LHCN-M2 (cell line): ENCODE results near the gene NUP210L. TPM values are rescaled to one million over a fixed set of nuclear protein-coding genes. Genes with fewer than 3 reads are reported as not detected.
"Not testable (repeated sequence)": the region's sequence is repeated elsewhere in the genome, so short reads cannot be mapped to it uniquely, and the experiment has no call there.

ENCODE experiments used
- DNase-seq: peaks from one replicate; pipeline ENCODE4 v3.0.0-alpha.2; 2012; ENCODE audit warnings: low read depth
- total RNA-seq: library from RNA; depleted of rRNA; stranded (reverse); fragments of >200 nt; gene quantifications from 2 replicates; pipeline ENCODE4 v1.2.3, GENCODE V29; 2014

NUP210L gene
- total RNA-seq, 1 experiment from 2014 or later, result not detected

DNA sequence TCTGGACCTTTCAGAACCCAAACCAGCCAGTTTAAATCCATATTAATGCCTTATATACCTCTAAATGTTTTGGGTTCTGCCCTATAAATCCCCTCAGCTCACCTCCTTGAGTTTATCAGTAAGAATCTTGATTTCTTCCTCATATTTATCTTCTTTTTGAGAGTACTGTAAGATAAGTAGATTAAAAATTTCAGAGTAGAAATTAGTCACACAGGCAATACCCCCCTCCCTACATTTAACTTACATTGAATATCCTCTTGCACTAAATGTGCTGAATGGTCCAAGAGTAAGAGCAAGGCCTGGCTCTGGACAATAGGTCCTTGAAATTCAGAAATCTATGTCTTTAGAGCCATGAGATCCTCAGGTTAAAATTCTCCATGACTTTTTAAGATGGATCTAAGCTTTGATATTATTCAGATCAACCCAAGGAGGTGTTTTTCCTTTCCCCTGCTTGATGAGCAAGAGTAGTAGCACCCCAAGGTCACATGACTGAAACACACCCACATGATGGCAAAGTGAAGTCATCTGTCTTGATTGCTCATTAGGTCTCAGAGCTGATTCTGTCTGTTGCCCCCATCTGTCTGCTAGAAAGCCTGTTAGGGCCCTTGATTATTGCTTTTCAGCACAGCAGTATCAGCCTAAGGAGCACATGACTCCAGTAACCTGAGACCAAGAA lies 15.8 kb upstream of the NUP210L start:
- DNase-seq, result no peak

DNA sequence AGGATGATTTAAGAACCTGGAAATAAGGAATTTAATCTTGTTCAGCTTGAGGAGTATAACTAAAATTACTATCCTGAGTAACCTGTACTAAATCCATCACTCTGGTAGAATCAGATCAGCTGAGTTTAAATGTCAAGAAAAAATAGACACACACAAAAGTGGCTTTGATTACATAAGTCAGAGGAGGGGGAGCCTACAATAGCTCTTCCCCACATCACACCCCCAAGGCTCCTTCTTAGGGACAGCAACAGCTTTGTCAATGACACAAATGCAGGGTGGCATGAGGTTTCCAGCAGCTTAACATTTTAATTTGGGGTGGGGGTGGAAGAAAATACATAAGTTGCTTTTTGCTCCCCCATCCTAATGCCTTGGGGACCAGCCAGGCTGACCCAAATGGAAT lies 12.6 kb upstream of the NUP210L start:
- DNase-seq, result no peak

DNA sequence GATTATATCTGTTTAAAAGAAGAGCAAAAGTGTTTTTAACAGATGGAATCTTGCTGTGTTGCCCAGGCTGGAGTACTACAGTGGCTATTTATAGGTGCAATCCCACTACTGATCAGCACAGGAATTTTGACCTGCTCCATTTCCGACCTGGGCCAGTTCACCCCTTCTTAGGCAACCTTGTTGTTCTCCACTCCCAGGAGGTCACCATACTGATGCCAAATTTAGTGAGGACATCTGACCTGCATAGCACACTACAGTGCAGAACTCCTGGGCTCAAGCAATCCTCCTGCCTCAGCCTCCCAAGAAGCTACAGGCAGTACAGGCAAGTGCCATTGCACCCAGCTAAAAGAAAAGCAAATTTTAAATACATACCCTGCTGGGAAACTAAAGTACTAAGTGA lies 11.3 kb upstream of the NUP210L start:
- DNase-seq, result no peak

DNA sequence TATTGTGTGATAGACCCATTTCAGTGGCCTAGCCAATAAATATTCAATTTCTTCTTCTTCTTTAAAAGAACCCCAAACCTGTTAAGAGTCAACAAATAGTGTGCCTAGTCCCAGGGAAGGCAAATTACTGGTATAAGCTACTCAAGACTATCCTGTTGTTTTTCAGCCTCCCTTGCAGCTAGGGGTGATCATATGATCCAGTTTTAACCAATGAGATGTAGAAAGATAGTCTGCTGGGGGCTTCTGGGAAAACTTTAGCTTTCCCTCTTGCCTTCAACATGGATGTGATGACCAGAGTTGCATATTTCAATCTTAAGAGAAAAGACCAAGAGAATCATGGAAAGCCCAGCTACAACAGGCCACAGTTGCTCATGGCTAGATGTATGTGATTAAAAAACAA lies 4.7 kb upstream of the NUP210L start:
- DNase-seq, result no peak

DNA sequence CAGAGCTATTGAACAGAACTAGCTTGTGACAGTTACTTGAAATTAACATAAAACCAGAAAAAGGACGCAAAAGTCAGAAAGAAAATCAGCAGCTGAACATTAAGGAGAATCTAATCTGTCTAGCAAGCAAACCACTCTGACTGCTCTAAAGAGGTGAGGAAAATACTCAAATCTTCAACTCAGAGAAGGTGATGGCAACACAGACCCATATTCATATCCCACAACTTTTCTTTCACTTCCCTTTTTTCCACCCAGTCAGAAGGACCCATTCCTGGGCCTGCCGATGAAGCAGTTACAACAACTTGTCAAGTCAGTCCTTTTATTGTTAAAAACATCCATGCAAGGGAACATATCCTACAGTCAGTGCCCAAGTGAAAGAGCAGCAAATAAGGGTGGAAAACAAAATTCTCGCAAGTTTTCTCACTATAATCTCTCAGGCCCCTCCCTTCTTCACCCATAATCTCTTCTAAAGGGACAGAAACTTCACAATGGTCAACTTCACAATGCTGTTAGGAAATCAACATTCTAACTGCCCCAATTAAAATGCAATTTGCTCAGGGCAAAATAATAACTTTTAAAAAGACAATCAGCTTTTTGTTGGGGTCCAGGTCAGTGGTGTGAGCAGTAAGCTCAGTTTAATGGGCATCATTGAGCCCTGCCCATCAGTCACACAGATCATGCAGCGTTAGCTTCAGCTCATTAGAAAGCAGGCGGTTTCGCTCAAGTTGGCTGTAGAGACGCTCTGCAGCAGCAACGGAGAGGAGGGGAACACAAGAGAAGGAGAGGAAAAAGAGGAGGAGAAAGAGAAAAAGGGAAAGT lies 3.6 kb upstream of the NUP210L start:
- no peak for DNase-seq

DNA sequence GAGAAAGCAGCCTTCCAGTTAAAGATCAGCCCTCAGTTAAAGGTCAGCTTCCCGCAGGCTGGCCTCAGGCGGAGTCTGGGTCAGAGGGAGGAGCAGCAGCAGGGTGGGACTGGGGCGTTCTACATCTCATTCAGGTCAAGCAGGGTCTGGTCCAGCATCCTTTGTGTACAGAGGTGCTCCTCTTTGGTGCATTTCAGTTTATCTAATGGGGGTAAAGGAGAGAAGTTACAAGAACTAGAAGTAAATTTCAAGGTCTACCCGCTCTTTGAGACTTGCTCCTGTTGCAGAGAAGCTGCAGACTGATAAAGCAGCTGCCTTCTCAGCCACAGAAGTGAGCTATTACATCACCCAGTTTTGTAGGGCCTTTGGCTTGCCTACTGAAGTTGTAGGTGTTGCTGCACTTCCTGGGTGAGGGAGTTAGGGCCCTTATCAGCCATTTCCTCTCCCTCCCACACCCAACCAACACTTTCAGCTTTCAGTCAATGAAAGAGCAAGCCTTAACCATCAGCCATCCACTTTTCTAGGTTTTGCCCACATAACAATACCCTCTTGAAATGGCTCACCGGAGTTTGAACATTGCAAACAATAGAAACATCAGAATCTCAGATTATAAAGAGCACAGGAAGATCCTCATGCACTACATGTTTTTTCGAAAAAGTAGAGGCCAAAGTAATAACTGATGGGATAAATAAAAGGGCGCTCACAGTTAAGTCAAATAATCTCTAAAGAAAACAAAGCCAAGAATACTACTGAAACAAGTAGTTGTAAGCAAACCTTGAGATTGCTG lies 2.8 kb upstream of the NUP210L start:
- DNase-seq, result no peak

DNA sequence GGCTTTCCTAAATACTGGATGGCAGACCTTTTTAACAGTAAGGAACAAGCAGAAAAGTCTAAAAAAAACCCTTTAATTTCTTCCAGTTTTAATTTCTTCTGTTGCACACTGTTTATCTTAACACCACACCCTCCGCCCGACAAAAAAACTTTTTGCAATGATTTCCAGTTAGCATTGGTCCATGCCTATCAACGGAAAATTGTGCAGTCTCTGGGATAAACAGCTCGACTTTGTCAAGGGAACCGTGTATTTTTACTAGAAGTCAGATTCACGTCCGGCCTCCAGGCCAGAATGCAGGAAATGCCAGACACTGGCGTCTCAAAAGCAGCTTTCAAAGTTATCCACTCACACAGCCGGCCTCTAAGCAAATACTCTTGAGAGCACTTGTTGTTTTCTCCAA lies 378 bp upstream of the NUP210L start:
- DNase-seq, result no peak

DNA sequence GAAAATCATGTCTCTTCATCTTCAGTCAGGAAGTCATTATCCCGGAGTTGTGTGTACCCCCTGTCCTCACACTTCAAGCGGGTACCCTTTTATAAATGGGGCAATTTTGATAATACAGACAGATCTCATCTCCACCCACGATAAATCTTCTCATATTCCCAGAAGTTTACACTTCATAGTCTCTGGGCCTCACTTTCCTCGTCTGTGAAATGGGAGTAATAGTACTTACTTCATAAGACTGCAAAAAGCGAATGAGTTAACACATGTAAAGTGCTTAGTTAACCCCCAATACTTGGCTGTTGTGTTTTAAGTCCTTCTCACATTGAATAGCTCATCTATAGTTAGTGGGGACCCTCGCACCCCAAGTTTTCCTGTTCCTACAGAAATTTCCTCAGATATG lies 820 bp downstream of the NUP210L start:
- no peak for DNase-seq

DNA sequence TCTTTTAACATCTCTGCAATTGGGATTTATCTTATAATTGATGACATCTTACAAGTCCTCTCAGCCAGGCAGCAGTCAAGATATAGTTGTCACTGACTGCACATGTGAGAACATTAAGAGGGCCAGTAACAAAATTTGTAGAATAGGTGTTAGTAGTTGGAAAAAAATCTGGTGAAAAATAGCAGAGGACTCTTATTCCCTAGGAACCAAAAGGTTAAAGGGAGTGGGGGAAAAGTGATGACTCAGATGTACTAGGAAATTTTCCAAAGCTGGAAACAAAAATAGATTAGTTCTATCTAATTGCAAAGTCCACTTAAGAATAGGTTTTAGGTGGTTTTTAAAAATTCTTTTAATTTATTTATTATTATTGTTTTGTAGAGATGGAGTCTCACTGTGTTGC lies 3.6 kb downstream of the NUP210L start:
- peak; percentile 57 for DNase-seq

DNA sequence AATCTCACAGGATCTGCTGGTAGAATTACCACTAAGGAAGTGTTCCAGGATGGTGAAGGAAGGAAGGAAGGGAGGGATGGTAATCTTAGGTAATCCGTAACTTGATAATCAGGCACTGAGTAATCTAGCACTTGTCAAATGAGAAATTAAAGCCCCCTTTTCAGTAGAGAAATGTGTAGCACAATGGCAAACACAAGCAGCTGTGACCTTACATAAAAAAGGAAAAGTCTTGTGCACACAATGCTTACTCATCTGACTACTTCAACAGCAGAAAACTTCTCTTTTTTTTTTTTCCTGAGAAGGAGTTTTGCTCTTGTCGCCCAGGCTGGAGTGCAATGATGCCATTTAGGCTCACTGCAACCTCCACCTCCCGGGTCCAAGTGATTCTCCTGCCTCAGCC lies 6.1 kb downstream of the NUP210L start:
- DNase-seq, result peak; percentile 67

DNA sequence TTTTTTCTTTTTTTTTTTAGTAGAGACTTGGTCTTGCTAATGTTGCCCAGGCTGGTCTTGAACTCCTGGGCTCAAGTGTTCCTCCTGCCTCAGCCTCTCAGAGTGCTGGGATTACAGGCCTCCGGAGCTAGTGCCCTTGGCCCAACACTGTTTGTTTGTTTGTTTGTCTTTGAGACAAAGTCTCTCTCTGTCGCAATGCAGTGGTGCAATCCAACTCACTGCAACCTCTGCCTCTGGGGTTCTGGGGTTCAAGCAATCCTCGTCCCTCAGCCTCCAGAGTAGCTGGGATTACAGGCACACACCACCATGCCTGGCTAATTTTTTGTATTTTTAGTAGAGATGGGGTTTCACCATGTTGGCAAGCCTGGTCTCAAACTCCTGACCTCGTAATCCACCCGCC lies 7.4 kb downstream of the NUP210L start:
- not testable (repeated sequence) for DNase-seq

DNA sequence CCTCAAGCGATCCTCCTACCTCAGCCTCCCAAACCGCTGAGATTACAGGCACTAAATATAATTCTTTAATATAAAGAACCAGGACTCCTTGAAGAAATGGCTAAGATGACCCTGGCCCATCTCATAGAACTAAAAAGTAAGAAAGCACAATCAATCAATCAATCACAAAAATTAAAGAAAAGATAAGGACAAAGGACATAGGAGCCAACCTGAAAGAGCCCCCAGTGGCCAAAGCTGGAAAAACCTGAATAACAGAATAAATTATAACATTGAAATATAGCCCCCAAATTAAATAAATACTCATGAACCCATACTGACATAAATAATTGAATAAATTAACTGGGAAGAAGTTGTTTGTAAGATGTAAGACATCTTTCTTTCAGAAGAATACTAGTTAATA lies 8.9 kb downstream of the NUP210L start:
- DNase-seq, result no peak

DNA sequence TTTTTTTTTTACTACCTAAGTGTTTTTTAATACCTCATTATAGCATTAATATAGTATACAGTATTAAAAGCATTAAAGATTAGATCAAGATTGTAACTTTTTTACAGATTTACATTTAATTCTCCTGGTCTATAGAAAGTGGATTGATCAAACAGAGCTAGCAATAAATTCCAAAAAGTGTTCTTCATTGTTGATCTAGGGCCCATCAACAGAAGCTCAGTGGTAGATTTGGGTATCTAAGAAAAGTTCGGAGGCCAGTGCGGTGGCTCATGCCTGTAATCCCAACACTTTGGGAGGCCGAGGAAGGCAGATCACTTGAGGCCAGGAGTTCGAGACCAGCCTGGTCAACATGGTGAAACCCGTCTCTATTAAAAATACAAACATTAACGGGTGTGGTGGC lies 12.5 kb downstream of the NUP210L start:
- DNase-seq, result no peak

DNA sequence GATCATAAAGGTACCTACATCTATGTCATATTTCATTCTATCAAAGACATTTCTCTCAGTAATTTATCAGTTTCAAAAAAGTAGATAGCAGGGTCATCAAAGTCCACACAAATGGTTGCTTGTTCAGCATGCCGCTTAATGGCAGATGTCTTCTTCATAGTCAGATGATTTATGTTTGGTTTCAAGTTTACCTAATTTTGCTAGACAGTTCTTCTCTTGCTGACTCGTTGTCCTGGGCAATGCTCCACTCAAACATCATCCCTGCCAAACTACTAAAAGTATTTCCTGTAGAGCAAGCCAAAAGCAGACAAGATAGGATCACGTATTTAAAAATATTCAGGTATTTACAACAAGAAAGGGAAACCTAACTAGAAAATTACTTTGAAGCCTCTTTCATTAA lies 13.6 kb downstream of the NUP210L start:
- no peak for DNase-seq

DNA sequence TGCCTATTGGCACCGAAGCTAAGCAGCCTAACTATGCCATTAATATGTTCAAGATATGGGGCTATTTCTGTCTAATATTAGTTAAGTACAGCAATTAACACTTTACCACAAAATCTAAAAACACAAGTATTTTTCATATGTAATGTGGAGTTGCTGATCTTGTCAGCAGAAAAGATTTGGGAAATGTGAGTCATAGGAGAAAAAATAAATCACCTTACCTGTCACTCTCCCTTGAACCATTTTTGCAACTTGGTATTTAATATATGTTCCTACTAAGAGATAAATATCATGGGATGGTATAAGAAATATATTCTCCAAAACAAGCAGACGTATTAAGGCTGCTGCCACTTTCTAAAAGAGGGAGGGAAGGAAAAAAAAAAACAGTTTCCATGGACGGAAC lies 17.0 kb downstream of the NUP210L start:
- no peak for DNase-seq

DNA sequence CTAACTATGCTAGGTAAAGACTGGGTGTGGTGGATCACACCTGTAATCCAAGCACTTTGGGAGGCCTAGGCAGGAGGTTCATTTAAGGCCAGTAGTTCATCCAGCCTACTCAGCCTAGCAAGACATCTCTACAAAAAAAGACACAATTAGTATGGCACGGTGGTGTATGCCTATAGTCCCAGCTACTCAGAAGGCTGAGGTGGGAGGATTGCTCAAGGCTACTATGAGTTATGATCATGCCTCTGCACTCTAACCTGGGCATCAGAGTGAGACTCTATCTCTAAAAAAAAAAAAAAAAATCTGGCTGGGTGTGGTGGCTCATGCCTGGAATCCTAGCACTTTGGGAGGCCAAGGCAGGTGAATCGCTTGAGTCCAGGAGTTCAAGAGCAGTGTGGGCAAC lies 21.6 kb downstream of the NUP210L start:
- DNase-seq, result no peak

DNA sequence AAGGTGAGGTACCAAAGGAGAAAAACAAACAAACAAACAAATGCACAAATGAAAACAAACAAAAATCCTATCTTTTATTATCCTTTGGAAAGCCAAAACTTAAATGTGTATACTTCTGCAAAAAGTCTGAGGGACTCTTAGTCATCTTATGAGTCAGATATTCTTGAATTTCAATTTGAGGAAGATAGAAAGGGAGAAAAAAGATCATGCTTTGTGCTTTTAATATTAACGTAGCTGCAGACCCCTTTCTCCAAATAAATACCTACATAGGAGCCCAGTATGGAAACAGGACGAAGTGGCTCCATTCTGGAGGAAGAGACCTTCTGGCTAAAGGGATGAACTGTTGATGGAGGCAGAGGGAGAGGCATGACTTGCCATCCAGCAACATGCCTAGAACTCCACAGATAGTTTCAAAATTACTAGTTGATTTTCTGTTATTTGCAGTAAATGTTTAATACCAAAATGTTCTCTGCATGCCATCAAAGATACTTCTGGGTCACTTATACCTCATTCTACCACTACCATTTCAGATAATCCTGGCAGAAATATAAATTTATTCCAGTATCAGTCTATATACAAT lies 25.4 kb downstream of the NUP210L start:
- DNase-seq, result peak; percentile 19

DNA sequence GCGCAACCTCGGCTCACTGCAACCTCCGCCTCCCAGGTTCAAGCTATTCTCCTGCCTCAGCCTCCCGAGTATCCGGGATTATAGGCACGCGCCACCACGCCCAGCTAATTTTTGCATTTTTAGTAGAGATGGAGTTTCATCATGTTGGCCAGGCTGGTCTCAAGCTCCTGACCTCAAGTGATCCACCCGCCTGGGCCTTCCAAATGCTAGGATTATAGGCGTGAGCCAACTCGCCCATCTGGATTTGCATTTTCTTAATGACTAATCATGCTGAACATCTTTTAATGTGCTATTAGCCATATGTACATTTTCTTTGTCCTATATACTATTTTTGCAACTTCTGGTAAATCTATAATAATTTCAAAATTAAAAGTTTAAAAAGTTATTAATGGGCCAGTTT lies 31.7 kb downstream of the NUP210L start:
- DNase-seq, result not testable (repeated sequence)

DNA sequence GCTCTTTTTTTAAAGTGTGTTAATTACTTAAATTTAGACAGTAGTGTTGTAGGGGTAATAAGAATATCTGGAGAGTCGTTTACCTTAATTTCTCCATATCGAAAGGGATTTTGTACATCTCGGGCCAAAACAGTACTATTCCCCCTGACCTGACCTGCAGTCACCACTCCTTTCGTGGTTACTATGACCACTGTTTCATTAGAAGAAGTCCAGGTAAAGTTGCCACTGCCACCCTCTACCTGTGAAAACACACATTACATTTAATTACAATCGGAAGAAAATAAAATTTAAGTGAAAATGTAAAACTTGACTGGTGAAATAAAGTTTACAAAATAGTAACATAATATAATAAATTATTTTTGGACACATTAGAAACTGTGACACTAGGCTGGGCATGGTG lies 37.2 kb downstream of the NUP210L start:
- DNase-seq, result no peak

DNA sequence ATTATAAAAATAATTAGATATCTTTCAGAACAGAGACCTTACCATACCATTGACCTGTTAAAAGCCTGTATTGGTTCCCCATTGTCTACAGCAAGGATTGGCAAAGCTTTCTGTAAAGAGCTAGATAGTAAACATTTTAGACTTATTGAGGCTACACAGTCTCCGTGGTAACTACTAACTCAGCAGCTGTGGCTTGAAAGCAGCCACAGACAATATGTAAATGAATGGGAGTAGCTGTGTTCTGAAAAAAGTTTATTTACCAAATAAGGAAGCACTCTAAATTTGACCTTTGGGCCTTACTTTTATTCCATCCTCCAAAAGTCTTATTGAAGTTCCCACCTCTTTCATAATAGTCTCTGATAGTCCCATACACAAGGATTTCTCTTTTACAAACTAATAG lies 39.7 kb downstream of the NUP210L start:
- DNase-seq, result peak; percentile 30

DNA sequence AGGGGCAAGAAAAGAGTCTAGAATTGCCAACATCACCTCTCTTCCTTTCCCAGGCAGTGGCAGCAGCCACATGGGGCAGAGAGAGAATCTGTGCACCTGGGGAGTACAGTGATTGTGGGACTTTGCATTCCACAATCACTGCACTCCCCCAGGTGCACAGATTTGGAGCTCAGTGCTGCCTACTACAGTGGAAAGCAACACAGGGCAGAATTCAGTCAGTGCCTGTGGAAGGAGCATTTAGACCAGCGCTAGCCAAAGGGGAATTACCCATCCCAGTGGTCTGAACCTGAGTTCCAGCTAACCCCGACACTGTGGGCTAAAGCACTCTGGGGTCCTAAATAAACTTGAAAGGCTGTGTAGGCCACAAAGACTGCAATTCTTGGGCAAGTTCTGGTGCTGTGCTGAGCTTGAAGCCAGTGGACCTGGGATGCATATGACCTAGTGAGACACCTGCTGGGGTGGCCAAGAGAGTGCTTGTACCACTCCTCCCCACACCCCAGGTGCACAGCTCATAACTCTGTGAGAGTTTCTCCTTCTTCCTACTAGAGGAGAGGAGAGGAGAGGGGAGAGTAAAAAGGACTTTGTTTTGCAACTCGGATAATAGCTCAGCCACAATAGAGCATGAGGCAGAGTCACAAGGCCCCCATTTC lies 50.3 kb downstream of the NUP210L start:
- no peak for DNase-seq

DNA sequence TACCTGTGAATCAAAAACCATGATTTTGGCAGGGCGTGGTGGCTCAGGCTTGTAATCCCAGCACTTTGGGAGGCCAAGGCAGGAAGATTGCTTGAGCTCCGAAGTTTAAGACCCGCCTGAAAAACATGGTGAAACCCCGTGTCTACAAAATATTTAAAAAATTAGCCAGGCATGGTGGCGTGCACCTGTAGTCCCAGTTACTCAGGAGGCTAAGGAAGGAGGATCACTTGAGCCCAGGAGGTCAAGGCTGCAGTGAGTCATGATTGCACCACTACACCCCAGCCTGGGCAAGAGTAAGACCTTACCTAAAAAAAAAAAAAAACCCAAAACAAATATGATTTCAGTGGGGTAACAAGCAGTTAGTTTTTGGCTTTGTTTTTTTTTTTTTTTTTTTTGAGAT lies 54.7 kb downstream of the NUP210L start:
- not testable (repeated sequence) for DNase-seq
